GM18499 (cell line): Measurements from ENCODE around the gene CDK17.
A peak's percentile ranks its signal among the peaks of the same experiment; 100 is the strongest.
"Not testable (repeated sequence)": the region's sequence is repeated elsewhere in the genome, so short reads cannot be mapped to it uniquely, and the experiment has no call there.

Experiments used
- ATAC-seq: cut with Tn5 transposase; IDR thresholded peaks from one replicate; pipeline ENCODE4 v1.9.1; 2021; ENCODE audit warnings: moderate number of reproducible peaks; ENCODE audit not compliant: insufficient read depth, unreplicated experiment

Gene CDK17

DNA sequence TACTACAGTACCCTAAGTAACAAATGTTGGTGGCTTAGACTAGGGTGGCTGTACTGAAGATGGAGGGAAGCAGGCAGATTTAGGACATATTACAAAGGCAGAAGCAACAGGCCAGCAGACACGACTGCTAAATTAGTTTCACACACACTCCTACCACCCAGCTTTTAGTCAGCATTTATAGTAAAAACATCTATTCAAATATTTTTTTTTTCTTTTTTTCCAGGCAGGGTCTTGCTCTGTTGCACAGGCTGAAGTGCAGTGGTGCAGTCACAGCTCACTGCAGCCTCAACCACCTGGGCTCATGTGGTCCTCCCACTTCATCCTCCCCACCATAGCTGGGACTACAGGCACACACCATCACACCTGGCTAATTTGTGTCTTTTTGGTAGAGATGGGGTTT lies 72.9 kb downstream of the CDK17 start:
- peak; percentile 92 for ATAC-seq

DNA sequence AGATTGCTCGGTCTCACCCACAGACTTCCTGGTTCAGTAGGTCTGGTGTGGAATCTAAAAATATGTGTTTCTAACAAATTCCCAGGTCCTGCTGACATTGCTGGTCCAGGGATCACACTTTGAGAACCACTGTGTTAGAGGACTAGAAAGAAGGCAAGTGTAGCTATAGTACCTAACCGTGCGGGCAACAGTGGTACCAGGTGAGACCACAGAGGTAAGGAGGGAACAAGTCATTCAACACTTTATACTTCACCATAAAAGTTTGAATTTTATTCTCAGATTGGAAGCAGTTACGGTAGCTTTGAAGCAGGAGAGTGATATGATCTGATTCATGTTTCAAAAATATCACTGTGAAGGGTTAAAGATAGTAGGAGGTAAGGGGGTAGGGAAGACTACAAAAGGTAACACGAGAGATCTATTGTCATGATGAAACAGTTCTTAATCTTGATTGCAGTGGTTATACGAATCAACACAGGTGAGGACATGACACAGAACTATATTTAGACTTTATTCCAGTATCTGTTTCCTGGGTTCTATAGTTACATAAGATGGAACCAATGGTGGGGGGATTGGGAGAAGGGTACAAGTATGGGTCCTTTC lies 73.5 kb downstream of the CDK17 start:
- no peak for ATAC-seq

DNA sequence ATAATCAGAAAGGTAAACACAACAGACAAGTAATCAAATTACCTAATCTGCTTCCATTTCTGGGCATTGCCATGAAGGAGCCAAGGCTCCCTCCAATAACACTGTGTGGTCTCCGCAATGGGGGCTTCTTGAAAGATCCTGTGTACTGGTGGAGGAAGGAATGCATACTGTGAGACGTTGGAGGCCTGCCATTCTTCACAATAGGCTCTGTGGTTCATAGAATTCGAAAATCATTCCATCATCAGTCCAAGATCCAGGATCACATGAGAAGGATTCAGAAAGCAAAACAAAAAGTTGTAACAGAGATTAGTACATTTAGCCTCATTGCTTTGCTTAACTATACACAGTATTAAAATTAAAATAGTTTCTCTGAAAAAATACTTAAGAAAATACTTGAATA lies 76.3 kb downstream of the CDK17 start:
- ATAC-seq = no peak

DNA sequence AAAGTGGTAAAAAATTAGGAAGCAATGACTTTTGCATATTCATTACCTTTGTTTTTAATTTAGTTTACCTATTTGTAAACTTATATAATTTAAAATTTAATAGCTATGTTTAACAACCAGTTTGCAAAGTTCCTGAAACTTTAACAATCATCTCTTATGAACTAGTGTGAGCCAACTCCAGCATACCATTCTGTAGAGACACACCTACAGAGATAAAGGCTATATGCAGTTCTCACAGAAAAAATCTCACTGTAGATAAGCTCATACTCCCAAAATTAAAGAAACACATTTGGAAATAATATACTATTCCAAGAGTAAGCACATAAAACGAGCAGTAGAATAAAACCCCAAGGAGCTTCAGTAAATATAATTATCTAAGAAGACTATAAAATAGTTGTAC lies 77.5 kb downstream of the CDK17 start:
- ATAC-seq = no peak

DNA sequence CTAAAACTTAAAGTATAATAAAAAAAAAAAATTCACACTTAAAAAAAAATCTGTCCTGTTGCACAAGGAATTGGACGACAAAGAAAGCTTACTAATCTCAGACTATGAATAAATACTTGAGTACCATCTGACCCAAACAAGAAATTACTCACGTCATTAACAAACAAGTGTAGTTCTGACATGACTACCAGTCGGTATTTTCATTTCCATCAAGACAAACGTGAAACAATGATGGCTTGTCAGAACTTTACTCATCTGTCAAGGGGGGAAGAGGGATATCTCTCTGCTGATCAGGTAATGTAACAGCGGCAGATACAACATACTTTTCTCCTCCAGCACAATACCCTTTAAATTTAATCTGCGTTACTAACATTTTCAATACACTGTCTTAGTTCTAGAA lies 78.3 kb downstream of the CDK17 start:
- no peak for ATAC-seq

DNA sequence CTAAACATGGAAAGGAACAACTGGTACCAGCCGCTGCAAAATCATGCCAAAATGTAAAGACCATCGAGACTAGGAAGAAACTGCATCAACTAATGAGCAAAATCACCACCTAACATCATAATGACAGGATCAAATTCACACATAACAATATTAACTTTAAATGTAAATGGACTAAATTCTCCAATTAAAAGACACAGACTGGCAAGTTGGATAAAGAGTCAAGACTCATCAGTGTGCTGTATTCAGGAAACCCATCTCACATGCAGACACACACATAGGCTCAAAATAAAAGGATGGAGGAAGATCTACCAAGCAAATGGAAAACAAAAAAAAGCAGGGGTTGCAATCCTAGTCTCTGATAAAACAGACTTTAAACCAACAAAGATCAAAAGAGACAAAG lies 82.4 kb downstream of the CDK17 start:
- not testable (repeated sequence) for ATAC-seq

DNA sequence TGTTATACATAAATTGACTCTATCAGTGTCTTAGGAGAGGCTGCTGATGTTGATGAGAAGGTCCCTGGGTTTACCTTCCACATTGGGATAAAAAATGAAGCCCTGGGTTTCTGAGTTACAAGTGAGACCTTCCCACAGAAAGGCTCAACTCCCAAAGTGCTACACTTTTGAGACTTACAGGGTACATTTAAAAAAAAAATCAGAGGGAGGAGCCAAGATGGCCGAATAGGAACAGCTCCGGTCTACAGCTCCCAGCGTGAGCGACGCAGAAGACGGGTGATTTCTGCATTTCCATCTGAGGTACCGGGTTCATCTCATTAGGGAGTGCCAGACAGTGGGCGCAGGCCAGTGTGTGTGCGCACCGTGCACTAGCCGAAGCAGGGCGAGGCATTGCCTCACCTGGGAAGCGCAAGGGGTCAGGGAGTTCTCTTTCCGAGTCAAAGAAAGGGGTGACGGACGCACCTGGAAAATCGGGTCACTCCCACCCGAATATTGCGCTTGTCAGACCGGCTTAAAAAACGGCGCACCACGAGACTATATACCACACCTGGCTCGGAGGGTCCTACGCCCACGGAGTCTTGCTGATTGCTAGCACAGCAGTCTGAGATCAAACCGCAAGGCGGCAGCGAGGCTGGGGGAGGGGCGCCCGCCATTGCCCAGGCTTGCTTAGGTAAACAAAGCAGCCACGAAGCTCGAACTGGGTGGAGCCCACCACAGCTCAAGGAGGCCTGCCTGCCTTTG lies 84.3 kb downstream of the CDK17 start:
- ATAC-seq = not testable (repeated sequence)

DNA sequence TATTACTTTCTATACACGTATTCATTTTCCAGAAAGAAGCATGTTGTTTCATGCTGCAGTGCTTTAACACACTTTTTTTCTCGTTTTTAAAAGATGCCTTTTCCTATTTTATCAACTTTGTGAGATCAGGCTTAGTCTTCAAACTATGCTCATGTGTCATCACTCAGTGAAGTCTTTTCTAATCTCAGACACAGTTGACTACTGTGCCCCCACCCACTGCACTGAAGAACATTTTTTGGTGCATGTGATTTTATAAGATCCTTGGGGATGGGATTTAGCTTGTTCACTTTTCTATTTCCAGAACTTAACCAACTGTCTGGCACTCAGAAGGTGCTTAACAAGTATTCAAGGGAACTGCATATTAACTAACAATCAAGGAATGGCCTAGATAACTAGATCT lies 85.5 kb downstream of the CDK17 start:
- no peak for ATAC-seq

DNA sequence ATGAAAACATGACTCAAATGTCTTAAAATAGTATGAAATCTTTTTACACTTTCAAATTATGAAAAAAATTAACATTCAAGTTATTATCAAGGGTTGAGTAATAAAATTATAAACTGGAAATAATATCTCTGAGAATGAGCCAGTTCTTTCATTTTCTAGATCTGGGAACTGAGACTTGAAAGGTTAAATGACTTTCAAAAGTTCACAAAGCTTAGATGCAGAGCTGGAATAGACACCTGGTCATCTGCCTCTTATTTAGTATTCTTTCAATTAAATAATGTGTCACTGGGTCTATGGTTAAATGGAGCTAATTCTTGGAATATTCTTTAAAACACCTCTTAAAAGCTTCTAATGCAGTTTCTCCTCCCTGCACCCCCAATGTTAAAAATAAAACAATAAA lies 86.6 kb downstream of the CDK17 start:
- no peak for ATAC-seq

DNA sequence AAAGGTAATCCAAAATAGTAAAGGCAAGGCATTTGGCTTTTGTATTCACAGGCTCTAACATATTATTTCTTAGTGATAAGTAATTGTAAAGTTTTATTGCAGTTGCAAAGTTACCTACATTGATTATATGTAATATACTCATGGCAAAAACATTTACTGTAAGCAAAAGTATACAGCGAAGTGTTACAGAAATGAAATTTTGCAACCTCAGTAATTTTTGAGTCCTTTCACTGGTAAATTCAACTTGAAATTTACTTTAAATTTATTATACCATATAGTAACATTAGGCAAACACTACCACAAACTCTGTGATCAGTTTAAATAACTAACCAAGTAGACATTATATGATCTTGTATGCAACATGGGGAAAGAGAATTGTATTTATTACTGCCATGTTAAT lies 89.0 kb downstream of the CDK17 start:
- no peak for ATAC-seq

DNA sequence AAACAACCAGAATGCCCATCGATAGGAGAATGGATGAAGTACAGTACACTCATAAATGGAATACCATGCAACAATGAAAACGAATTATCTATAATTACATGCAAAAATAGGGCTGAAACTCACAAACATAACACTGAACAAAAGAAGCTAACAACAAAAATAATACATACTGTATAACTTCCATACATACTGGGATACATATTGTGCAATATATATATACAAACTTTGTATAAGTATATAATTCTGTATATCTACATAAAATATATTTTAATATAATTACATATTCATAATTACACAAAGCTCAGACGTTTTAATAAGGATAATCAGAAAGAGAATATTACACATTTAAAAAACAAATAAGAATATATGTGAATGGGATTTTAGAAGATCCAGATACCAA lies 90.2 kb downstream of the CDK17 start:
- ATAC-seq = no peak

DNA sequence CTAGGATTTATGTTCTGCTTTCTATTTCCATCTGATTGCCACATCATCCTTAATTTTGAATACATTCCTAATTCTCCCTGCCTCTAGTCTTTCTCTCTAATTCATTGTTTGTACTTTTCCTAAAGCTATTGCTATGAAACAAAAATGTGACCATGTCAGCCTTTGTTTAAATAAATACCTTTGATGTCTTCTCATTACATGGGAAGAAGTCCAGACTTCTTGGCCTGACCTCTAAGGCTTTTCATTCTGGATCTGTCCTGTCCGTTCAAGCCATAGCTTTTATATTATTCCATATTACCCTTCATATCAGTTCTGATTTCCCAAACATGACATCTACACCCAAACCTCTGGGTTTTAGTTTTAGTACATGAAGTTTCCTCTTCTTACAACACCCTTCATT lies 91.4 kb downstream of the CDK17 start:
- no peak for ATAC-seq

DNA sequence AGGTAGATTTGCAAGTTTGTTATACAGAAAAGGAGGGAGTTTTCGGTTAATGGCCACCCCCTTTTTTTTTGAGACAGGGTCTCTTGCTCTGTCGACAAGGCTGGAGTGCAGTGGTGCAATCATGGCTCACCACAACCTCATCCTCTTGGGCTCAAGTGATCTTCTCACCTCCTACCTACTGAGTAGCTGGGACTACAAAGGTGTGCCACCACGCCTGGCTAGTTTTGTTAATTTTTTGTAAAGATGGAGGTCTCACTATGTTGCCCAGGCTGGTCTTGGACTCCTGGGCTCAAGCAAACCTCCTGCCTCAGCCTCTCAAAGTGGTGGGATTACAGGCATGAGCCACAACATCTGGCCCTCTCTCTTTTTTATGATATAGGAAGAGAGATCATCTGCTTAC lies 94.6 kb downstream of the CDK17 start:
- ATAC-seq = no peak

DNA sequence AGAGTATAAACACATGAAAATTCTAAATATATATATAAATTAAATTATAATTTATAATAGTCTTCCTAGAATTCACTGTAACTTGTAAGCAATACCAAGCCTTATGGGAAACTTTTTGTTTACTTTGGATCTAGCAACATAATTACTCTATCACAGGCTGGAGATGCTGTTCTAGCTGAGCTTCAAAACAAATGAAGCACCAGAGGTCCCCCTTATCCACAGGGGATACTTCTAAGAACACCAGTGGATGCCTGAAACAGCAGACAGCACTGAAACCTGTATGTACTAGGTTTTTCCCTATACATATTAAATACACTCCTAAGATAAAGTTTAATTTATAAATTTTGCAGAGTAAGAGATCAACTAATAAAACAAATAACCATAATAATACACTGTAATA lies 96.6 kb downstream of the CDK17 start:
- ATAC-seq = no peak

DNA sequence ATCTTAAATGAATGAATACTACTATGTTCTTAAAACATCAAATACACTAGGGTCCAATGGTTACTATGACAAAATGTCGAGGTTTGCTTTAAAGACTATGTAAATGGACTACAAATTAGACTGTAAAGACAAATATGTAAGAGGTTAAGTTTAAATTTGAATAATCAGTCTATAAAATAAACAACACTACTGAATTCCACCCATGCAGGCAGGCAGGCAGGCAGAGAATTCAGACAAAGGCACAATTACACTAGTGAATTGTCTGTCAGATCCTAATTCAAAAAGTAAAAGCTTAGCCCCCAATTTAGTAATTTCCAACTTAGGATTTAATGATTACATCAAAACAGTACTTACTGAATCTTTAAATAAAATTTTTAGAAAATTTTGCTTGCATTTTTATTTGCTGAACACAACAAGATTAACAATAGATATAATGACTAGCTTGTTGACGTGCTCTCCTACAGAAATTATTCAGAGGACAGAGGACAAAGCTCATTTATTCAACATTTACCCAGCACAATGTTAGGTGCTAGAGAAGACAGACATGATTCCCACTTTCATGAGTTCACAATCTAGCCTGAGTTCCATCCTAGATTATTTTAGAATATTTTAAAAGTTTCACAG lies 97.4 kb downstream of the CDK17 start:
- no peak for ATAC-seq

DNA sequence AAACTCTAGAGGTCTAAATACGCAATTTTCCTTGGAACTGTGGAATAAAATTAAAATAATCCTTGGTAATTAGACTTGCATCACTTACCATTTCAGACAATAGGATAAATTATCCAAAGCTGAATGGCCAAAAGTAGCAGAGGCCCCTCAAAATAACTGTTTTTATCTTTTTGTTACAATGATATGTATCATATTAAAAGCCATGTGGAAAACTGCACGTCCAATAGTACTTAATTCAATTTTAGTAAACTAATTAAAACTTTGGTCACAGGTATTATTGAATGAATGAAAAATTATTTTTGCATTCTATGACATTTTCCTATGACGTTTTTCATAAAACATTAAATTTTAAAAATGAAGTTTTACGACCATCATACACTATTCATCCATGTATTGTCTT lies 98.5 kb downstream of the CDK17 start:
- no peak for ATAC-seq

DNA sequence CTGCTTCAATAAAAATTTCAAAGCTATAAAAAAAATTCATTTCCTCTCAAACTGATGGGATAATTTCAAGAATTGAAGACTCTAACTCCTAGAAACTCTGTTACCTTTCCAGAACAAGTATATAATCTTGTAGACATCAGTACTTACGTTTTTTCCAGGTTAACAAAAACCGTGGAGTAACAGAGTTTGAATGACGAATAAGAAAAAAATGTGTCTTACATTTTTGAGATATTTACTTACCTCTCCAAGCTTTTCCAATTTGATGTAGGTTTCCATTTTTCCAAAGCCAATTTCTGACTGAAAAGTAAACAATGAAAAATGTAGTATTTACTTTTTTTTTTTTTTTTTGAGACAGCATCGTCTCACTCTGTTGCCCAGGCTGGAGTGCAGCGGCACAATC lies 100.2 kb downstream of the CDK17 start:
- ATAC-seq = no peak

DNA sequence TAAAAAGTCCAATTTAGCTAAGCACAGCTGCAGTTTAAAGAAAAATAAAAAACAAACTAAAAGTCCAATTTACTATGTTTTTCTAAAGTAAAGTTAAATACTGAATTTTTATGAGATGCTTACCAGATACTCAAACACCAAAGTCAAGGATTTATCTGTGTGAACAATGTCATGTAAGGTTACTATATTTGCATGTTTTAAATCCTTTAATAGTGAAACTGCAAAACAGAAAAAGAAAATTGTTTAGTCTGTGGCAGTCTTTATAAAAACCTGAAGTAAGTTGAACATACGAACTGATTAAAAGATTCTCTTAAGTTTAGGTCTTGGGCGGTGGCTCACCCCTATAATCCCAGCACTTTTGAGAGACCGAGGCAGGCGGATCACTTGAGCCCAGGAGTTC lies 102.7 kb downstream of the CDK17 start:
- ATAC-seq = no peak

DNA sequence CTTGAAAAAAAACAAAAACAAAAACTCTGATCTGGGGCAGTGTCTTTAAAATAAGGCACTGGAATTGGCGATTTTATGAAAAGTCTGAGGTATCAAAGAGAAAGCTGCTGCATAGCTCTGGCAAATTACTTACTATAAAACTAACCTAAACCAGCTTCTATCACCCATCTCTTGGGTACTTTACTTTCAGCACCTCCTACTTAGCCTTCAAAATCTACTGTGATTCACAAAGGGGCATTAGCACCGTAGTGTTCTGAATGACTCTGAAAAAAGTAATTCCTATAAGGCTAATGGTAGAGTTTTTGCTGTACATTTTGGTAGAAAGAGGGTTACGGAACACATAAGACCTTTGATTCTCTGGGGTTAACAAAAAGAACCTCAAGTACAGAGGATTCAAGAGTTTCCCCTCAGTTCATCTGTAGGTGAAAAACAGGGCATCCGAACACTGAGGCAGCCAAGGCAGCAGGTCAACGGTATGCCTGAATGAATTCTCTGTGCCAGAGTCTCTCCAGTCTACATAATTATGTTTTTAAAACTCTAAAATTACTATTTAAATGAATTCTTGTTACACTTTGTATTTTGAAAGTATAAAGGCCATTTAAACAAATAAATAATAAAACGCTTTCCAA lies 104.6 kb downstream of the CDK17 start:
- ATAC-seq = no peak

DNA sequence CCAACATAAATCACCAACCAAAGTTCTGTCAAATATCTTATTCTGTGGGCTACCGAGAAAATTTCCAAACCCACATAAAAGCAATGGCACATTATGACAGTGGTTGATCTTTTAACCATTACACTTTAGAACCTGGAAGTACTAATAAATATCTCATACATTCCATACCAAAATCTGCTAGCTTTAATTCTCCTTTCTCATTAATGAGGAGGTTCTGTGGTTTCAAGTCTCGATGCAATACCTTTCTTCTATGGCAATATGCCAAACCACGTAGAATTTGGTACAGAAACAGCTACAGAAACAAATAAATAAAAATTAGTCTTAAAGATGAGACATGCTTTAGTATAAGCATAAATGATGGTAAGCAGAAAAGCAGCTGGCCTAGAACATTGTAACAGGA lies 105.4 kb downstream of the CDK17 start:
- ATAC-seq = no peak

DNA sequence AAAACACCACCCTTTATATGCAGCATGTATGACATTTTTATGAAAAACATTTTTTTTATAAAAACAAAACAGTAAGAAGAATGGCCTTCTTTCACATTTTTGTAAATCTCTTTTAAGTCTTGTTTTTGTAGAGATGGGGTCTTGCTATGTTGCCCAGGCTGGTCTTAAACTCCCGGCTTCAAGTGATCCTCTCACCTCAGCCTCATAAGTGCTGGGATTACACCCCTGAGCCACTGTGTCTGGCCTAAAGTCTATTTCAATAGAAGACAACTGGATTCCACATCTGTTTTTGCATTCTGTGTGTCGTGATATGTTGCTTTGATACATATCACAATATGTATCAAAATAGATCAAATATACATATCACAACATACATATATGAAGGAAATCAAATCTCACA lies 107.1 kb downstream of the CDK17 start:
- no peak for ATAC-seq
